Thyroid gland (tissue), 4 donors: Measurements from ENCODE around the gene IWS1.
"Not testable (repeated sequence)": the region's sequence is repeated elsewhere in the genome, so short reads cannot be mapped to it uniquely, and the experiment has no call there.

Experiments used
- POLR2A ChIP-seq, 2 donors: fragments of 450-650 bp; IDR thresholded peaks; one replicate each; pipeline ENCODE4 v1.6.1; 2017; ENCODE audit warnings: antibody characterized with exemption in 2 of 2, mild to moderate bottlenecking in 2 of 2, moderate library complexity in 1 of 2
- TF ChIP-seq, protein P1 (sequence below), 6 experiments: fragments of 200-600 bp in 3 of 6; fragments of 450-650 bp in 3 of 6; sonication (generic) in 3 of 6; IDR thresholded peaks; one replicate each; pipeline ENCODE4 v1.5.1; 2016 to 2019; ENCODE audit warnings: antibody characterized with exemption in 6 of 6, mild to moderate bottlenecking in 2 of 6, inconsistent platforms in 1 of 6, moderate library complexity in 1 of 6

DNA sequence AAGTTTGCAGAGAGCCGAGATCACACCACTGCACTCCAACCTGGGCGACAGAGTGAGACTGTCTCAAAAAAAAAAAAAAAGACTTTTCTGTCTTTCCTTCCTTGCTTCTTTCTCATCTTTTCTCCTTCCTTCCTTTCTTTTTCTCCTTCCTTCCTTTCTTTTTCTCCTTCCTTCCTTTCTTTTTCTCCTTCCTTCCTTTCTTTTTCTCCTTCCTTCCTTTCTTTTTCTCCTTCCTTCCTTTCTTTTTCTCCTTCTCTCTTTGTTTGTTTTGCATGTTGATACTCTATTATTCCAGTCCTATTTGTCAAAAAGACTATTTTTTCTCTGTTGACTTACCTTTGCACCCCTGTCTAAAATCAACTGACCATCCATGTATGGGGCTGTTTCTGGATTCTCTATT lies 46.1 kb upstream of the IWS1 start:
- not testable (repeated sequence) for TF ChIP-seq POLR2A (IDR thresholded peaks at IDR 0.05)
- TF ChIP-seq, protein P1, sequence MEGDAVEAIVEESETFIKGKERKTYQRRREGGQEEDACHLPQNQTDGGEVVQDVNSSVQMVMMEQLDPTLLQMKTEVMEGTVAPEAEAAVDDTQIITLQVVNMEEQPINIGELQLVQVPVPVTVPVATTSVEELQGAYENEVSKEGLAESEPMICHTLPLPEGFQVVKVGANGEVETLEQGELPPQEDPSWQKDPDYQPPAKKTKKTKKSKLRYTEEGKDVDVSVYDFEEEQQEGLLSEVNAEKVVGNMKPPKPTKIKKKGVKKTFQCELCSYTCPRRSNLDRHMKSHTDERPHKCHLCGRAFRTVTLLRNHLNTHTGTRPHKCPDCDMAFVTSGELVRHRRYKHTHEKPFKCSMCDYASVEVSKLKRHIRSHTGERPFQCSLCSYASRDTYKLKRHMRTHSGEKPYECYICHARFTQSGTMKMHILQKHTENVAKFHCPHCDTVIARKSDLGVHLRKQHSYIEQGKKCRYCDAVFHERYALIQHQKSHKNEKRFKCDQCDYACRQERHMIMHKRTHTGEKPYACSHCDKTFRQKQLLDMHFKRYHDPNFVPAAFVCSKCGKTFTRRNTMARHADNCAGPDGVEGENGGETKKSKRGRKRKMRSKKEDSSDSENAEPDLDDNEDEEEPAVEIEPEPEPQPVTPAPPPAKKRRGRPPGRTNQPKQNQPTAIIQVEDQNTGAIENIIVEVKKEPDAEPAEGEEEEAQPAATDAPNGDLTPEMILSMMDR (IDR thresholded peaks at IDR 0.05), result not testable (repeated sequence)
